GM18519 (cell line): ENCODE results near the gene ALPL.

Experiments used
- ATAC-seq: cut with Tn5 transposase; IDR thresholded peaks from one replicate; pipeline ENCODE4 v1.9.1; 2021; ENCODE audit warnings: mild to moderate bottlenecking, moderate library complexity; ENCODE audit not compliant: unreplicated experiment, low FRiP score

ALPL gene

DNA sequence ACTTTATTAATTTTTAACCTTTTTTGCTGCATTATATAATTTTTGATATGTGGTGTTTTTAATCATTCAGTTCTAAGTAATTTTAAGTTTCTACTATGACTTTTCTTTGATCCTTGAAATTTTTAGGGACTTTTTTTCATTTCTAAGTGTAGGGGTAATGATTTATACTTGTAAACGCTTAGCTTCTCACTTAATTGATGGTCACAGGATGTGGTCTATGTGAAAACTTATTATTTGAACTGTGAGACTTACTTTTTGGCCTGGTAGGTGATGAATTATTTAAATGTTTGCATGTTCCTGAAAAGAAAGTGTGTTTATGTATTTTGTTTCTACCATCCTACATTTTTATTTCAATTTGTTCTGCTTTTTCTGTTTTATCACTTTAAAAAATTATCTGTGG lies 17.2 kb downstream of the ALPL start:
- ATAC-seq = no peak

DNA sequence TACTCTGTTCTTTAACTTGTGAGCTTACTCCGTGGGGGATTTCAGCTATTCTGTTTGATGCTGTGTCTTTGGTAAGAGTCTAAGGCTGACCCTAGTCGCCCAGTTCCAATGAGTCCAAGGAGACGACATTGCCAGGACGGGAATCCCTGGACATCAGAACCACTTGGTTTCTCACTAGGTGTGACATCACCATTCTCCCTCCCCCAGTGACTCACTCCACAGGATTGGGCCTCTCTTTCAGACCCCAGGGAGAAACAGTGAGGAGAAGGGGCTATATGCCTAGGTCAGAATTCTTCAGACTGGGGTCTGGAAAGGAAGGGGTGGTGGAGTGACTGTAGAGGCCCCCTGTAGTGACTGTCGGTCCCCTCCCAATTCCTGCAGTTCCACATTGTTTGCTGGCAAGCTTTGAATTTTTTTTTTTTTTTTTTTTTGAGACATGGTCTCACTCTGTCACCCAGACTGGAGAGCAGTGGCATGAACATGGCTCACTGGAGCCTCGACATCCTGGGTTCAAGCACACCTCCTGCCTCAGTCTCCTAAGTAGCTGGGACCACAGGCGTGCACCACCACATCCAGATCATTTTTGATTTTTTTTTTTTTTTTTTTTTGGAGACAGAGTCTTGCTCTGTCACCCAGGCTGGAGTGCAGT lies 21.3 kb downstream of the ALPL start:
- no peak for ATAC-seq

DNA sequence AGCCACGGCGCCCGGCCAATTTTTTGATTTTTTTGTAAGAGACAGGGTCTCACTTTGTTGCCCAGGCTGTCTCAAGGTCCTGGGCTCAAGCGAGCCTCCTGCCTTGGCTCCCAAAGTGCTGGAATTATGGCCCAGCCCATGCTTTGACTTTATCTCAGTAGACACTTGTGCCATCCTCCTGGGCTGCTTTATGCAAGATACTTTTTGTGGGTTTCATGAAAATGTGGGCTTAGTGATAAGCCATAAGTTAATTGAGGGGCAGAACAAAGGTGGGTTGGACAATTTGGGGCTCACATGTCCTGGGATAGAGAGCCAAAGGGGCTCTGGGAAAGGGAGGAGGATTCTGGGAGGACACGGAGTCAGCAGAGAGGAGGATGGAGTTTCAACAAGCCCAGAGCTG lies 22.0 kb downstream of the ALPL start:
- no peak for ATAC-seq

DNA sequence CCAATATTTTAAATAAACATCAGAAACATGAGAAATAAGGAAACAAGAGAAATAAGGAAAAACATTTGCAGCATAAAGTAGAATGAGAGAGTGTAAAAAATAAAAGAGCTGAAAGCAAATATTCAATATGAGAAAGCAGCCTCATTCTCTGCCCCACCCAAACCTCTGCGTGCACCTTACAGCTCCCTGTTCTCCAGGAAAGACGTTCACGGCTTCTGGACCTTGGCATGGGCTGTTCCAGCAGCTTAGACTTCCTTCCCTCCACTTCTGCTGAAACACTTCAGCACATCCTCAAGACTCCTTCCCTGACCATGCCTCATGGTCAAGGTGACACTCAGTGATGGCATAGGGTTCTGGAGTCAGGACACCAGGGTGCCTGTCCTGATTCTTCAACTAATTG lies 23.3 kb downstream of the ALPL start:
- no peak for ATAC-seq

DNA sequence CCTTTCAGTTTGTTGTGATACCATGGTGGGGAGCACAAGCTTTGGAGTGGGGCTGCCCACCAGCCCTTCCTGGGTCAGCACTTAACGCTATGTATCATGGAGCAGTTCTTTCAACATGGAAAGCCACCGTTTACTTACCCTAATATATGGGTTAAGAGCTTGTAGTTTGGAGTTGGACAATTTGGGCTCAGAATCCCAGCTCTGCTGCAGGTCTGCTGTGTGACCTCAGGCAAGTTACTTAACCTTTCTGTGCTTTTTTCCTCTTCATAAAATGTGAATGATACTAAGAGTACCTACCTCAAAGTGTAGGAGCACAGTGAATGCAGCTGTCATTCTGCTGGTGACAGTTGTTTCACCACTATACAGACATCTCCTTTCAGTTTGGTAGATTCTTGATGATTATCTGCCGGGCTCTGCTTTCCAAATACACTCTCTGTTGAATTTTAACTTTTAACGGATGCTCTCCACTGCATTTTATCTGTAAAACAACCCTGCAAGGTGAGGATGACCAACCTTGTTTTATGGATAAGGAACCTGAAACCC lies 23.8 kb downstream of the ALPL start:
- no peak for ATAC-seq

DNA sequence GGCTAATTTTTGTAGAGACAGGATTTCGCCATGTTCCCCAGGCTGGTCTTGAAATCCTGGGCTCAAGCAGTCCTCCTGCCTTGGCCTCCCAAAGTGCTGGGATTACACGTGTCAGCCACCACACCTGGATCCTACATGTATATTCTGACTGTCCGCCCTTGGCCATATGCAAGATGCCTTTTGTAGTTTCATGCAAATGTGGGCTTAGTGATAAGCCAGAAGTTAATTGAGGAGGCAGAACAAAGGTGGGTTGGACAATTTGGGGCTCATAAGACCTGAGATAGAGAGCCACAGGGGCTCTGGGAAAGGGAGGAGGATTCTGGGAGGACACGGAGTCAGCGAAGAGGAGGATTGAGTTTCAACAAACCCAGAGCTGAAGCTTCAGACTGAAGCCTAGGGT lies 24.9 kb downstream of the ALPL start:
- no peak for ATAC-seq

DNA sequence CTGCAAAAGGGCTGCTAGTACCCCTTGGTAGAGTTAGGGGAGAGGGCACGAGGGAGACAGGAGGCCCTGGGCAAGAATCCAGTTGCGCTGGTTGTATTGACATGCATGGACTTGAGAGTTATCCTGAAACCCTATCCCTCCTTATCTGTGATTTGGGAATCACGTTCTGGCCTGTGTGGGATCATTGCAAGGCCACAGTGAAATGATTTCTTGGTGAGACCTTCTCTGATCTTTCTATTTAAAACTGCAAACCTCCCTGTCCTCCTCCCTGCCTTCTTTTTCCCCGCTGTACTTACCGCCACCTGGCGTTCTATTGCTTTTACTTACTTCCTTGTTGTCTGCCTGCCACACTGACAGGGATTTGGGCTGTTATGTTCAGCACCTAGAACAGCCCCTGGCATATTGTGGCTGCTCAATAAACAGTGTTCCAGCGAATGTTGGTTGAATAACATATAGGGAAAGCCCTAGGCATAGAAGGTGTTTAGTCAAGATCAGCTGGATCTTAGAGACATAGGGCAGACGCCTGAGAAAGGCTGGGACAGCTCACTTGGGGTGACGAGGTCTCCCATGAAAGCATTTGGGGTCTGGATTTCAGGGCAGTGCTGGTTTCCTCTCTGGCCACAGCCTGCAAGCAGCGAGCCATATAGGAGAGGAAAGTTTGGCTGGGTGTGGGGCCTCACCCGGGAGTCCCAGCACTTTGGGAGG lies 25.6 kb downstream of the ALPL start:
- no peak for ATAC-seq

DNA sequence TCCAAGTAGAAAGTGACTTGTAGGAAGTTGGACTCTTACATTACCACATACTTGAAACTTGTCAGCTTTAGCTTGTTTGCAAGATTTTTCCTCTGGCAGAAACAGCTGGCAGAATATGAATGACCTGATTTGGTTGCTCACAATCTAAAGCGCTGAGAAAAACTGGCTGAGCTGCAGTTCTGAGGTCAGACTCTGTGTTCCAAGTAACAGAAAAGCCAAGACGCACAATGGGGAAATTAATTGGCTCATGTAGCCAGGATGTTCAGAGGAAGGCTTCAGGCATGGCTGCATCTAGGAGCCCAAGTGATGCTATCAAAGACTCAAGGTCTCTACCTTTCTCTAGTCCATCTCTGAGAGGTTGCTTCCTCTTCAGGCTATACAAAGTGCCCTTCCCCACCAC lies 27.0 kb downstream of the ALPL start:
- no peak for ATAC-seq

DNA sequence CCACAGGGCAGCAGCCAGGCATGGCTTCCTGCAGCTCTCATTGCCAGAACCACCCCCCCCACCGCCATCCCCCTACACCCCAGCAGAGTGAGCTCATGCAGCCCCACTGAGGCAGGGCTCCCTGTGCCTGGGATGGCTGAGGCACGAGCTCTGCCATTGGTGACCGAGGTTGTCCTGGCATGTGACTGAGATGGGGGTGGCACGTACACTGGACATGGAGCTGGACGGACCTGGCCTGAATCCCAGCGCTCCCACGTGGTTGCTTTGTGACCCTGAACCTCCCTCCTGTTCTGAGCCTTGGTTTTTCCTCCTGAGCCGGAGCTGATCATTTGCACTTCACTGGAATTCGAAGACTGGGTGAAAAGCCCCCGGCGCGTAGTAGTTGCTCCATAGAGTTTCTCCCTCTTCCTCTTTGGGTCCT lies 28.3 kb downstream of the ALPL start:
- ATAC-seq = no peak

DNA sequence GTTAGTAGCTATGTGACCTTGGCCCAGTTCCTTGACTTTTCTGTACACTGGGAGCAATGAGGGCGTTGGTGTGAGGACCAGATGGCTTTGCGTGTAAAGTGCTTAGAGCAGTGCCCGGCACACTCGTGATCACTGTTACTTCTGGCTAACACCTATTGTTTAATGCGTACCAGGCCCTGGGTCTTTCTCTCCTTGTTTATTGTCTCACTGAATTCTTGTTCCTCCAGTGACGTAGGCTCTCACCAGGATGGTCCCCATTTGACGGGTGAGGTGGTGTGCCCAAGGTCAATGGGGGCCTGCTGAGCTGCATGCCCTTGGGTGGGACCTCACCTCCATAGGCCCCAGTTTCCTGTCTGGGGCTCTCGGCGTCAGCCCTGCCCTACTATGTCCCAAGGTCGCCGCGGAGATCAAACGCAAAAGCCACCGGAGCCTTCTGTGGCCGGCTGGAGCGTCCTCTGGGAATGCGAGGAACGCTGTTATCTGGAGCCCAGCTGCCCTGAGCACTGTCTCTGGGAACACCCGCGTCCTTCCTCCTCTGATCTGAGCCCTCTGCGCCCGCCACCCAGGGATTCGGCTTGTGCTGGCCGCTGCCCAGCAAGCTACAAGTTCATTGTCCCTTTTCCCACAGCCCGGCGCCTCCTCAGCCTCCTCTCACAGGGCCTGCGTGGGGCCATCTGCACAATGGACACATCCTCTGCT lies 28.9 kb downstream of the ALPL start:
- ATAC-seq = no peak

DNA sequence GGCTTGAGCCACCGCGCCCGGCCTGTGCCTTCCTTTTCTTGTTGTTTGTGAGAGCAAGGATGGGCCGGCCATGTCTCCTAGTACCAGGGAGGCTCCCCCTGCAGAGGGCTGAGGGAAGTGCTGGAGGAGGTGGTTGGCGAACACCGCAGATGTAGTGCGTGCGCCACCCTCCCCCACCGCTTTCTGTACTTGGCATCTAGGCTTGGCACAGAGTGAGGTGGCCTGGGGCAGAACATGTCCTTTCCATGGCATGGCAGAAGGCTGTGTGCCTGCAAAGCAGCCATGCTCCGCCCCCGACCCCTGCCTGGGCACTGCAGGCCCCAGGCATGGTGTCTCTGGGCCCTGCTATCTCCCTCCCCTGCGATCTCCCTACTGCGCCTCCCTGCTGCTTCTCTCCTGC lies 30.7 kb downstream of the ALPL start:
- no peak for ATAC-seq

DNA sequence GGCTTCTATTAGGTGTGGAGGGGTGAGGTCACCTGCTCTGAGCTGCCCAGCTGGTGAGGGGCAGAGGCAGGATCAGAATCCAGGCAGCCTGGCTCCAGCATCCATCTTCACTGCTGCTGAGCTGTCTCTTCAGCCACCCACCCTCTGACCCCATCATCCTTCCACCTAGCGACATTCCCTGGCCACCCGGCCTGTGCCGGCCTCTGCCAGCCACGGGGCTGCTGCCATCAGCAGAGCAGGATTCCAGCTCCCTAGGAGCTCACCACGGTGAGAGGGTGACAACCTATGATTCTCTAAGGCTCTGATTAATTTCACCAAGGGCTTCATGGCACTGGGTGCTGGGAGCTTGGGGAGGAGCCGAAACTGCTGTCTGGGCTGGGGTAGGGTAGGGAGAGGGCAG lies 32.1 kb downstream of the ALPL start:
- ATAC-seq = no peak

DNA sequence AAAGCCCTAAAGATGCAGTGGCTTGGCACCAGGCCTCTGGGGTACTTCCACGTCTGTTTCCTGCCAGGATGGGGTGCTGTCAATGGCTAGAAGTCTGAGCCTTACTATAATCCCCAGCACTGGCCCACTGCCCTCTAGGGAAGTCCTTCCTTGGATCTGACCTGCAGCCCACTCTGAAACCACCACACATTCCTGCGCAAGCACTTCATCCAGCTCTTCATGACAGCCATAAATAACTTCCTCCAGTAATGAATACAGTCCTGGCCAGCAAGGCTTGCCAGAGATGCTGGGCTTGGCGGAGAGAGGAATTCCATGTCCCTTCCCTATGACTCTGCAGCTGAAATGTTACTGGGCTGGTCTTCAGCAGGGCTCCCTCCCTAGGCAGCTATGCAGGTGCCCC lies 32.6 kb downstream of the ALPL start:
- ATAC-seq = no peak

DNA sequence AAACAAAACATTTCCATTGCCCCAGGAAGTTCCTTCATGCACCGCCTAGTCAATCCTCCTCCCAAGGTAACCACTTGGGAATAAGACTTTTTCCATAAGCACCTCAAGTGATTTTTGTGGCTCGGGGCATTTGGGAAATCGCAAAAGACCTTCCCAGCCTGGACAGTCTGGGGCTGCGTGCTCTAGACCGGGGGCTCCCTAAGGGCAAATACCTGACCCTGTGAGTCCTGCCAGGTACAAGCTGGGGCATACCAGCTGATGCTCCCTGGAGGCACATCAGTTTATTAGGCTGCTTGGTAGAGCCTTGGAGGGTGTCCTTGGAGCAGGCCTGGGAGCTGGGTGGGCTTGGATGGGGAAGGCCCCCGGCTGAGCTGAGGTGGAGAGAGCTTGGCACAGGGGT lies 34.4 kb downstream of the ALPL start:
- no peak for ATAC-seq

DNA sequence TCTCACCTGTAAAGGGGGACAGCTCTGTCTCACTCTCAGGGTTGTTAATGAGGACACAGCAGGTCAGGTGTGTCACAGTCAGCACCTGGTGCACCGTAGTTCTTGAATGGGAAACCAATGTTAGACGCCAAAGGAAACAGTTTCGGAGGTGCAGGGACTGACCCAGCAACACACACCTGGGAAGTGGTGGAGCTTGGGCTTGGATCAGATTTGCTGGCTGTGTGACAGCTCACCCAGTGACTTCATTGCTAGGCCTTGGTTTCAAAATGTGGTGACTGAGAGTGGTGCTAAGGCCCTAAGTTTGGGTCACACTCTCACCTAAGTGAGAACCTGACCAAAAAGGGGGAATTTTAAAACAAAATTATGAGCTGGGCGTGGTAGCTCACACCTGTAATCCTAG lies 34.9 kb downstream of the ALPL start:
- no peak for ATAC-seq

DNA sequence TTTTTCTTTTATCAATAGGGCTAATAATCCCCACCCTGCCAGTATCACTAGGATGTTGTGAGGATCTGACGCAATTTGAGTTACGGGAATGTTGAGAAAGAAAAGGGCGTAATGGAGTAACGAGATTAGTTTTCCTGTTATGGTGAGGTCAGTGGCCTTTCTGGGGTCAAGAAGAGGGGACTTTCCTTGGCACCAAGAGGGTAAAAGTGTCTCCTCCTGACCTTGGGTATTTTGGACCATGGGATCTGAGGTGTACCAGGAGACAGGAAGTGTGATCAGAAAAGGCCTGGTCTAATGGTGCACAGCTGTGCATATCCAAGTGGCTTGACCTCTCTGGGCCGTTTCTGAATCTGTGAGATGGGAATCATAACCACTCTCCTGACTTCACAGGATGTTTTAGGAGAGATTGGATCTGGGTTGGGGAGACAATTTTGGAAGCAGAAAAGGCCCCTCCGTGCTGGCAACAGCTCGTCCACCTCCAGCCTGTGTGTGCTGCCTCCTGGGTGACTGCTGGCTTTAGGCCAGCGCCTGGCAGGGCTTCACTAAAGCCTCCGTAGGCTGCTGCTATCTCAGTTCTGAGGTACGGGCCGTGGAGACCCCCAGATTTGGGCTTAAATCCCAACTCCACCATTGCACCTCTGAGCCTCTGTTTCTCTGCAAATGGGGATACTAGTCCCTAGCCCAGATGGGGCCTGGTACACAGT lies 37.1 kb downstream of the ALPL start:
- ATAC-seq = no peak

DNA sequence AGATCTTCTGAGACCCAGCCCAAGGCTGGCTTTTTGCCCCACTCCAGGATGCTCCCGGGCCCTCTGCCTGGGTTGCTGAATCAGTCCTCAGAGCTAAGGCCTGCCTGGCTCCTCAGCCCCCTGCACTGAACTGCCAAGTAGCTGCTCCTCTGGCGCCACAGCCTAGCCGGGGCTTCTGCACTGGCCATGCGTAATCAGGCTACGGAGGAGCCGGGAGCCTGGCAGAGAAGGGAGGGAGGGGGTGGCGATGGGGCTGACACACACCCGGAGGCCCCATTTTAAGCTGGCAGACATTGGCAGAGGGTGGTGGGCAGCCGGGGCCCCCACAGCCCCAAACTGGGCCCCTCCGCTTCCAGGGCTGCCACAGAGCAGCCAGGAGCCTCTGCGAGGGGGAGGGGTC lies 38.7 kb downstream of the ALPL start:
- no peak for ATAC-seq

DNA sequence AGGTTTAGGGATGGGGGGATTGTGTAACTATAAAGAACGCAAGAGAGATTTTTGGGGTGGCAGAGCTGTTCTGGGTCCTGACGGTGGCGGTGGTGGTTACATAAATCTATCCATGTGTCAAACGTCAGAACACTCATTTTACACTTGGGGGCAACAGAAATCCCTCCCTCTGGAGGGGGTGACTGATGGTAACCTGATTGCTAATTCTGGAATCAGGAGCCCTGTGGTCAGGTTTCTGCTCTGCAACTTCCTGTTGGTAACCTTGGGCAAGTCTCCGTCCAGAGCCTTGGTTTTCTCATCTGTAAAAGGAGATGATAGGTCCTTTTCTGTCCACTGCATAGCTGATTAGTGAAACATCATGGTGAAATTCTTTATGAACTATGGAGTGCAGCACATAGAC lies 40.9 kb downstream of the ALPL start:
- ATAC-seq = no peak

DNA sequence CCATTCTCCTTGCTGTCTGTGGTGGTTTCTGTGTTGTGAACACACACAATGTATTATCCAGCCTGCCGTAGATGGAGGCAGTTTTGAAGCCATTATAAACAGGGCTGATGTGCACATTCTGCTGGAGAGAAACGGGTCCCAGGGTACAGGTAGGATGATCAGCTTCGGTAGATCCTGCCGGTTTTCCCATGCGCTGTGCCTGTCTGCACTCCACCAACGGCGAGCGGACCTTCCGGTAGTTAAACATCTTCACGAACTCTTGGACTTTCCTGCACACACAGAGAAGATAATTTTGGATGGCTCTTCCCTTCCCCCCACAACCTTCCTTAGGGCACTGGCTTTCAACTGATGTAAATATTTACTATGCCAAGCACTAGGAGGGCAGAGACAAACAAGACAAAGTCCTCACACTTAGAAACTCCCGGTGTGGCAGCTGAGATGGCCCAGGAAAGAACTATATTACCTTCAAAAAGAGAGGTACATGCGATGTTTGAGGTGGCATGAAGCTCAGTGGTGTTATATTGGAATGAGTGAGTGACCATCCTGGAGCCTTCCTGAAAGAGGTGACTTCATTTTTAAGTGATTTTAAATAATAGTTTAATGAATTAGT lies 41.7 kb downstream of the ALPL start:
- no peak for ATAC-seq

DNA sequence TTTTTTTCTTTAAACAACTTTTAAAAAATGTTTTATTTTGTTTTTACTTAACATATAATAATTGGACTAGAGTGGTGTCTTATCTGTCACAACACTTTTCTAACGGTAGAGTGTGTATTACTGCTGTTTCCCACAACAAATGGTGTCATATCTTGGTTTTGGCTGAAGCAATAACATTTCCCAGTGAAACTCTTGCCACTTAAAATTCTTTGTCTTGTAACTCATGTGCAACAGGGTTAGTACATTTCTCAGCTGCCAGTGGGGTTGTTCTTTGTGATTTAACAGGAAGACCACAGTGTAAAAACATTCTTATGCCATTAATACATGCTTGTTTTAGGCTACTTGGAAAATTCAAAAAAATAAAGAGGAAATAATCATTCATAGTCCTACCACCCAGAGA lies 43.5 kb downstream of the ALPL start:
- ATAC-seq = no peak
